Measurements from ENCODE around the gene RFX6. TPM values are rescaled to one million over a fixed set of nuclear protein-coding genes. Genes with fewer than 3 reads are reported as not detected.

RFX6 gene
- total and polyA plus RNA-seq, 2 experiments from 2014 or later: 3.7 to 6.8 TPM

- no peak overlapping the region for H2AFZ ChIP-seq
- TF ChIP-seq EZH2 (IDR thresholded peaks at IDR 0.05; ENCODE audit: borderline replicate concordance) (no peak), CTCF (IDR thresholded peaks at IDR 0.05; ENCODE audit: poor library complexity) (no peak), EZH2phosphoT487 (IDR thresholded peaks at IDR 0.05; ENCODE audit: low read depth, severe bottlenecking, unreplicated experiment) (no peak)
- no peak for DNase-seq (ENCODE audit: low spot score)
- no peaks in the 10 kb centered on the region for H3K4me1 ChIP-seq (ENCODE audit: insufficient read depth)
- no peak overlapping the region for H3K4me3 ChIP-seq
- WGBS (ENCODE audit: low lambda C conversion rate, missing lambda C conversion rate): 25% methylated on average over 3 of the region's 3 CpGs
- H3K9me2 ChIP-seq (replicated peaks; ENCODE audit: insufficient read depth): no peaks in the 10 kb centered on the region
- H3K27me3 ChIP-seq: no peaks in the 10 kb centered on the region
- H3K4me2 ChIP-seq: no peak overlapping the region
- H3K36me3 ChIP-seq (replicated peaks; ENCODE audit: insufficient read depth, low read depth): no peaks in the 10 kb centered on the region
- no peaks in the 10 kb centered on the region for H4K20me1 ChIP-seq (ENCODE audit: insufficient read depth, poor library complexity, severe bottlenecking)
- H3K27ac ChIP-seq: no peak overlapping the region
- H3K9me3 ChIP-seq (ENCODE audit: low read depth): peaks cover 4% of the 10 kb centered on the region
- H3K79me2 ChIP-seq: no peaks in the 10 kb centered on the region
These were observed 25.6 kb downstream of the RFX6 start for GRCh38 chr6:116902634-116903033.

GRCh38 chr6:116922853-116923548 lies 46.0 kb downstream of the RFX6 start:
- Histone ChIP-seq H3K4me3 (no peak overlapping the region), H3K4me2 (peak overlapping the region; percentile 35), H3K9me2 (replicated peaks; ENCODE audit: insufficient read depth) (no peaks in the 10 kb centered on the region), H3K27me3 (no peaks in the 10 kb centered on the region), H4K20me1 (ENCODE audit: insufficient read depth, poor library complexity, severe bottlenecking) (no peaks in the 10 kb centered on the region), H3K4me1 (ENCODE audit: insufficient read depth) (peaks cover 30% of the 10 kb centered on the region), H3K79me2 (no peaks in the 10 kb centered on the region), H3K36me3 (replicated peaks; ENCODE audit: insufficient read depth, low read depth) (no peaks in the 10 kb centered on the region), H3K27ac (no peak overlapping the region), H3K9me3 (ENCODE audit: low read depth) (no peaks in the 10 kb centered on the region), H2AFZ (no peak overlapping the region)
- TF ChIP-seq EZH2phosphoT487 (IDR thresholded peaks at IDR 0.05; ENCODE audit: low read depth, severe bottlenecking, unreplicated experiment) (no peak), EZH2 (IDR thresholded peaks at IDR 0.05; ENCODE audit: borderline replicate concordance) (no peak), CTCF (IDR thresholded peaks at IDR 0.05; ENCODE audit: poor library complexity) (no peak)
- DNase-seq (ENCODE audit: low spot score): no peak
- 50% methylated on average over 4 of the region's 4 CpGs for WGBS (ENCODE audit: low lambda C conversion rate, missing lambda C conversion rate)

DNA sequence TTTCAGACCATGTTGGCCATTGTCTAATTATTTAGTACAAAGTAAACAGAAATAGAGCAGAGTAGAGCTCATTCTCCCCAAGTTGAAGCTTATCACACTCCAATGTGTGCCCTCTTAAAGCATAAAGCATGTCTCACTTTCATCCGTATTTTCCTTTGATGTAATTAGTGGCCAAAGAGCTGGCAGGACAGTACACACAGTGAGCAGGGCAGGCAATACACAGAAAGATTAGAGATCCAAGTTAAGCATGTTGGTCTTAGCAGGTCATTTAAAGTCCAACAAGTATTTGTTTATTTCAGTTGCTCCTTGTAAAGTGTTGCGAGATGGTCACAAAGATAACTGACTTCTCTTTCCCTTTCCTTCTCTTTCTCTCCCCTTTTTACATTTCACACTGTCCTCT lies 47.2 kb downstream of the RFX6 start:
- DNase-seq (ENCODE audit: low spot score): no peak
- 12% methylated on average over 2 of the region's 2 CpGs for WGBS (ENCODE audit: low lambda C conversion rate, missing lambda C conversion rate)
- no peak overlapping the region for H3K4me3 ChIP-seq
- H4K20me1 ChIP-seq (ENCODE audit: insufficient read depth, poor library complexity, severe bottlenecking): no peaks in the 10 kb centered on the region
- no peak overlapping the region for H2AFZ ChIP-seq
- no peak overlapping the region for H3K27ac ChIP-seq
- H3K4me2 ChIP-seq: peak overlapping the region; percentile 19
- no peaks in the 10 kb centered on the region for H3K9me2 ChIP-seq (replicated peaks; ENCODE audit: insufficient read depth)
- peaks cover 30% of the 10 kb centered on the region for H3K4me1 ChIP-seq (ENCODE audit: insufficient read depth)
- no peaks in the 10 kb centered on the region for H3K79me2 ChIP-seq
- H3K36me3 ChIP-seq (replicated peaks; ENCODE audit: insufficient read depth, low read depth): no peaks in the 10 kb centered on the region
- H3K27me3 ChIP-seq: no peaks in the 10 kb centered on the region
- TF ChIP-seq EZH2phosphoT487 (IDR thresholded peaks at IDR 0.05; ENCODE audit: low read depth, severe bottlenecking, unreplicated experiment) (peak; percentile 65), EZH2 (IDR thresholded peaks at IDR 0.05; ENCODE audit: borderline replicate concordance) (no peak)
- no peaks in the 10 kb centered on the region for H3K9me3 ChIP-seq (ENCODE audit: low read depth)

DNA sequence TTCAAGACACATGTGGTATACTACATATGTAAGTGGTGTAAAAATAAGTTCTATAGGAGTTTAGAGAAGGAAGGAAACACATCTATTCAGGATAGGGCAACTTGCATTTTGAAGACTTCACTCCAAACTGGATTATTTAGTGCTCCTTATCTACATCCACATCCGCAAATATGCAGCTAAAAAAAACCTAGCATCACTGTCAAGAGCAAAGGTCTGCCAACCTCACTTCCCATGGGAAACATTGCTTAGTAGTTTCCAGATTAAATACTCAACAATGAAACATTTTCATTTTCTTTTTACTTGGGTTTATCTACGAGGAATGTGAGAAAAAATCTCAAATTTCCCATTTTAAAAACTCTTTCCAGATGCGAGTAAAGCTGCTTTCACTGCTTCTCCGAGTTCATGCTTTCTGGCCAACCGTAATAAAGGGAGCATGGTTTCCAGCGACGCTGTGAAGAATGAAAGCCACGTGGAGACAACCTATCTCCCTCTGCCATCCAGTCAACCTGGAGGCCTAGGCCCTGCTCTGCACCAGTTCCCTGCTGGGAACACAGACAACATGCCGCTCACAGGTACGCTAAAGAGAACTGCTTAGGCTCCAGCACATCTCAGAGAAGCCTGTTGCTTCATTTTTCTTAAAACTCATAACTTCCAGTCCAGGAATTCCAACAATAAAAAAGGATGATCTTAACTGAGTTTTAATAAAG lies 48.2 kb downstream of the RFX6 start:
- no peaks in the 10 kb centered on the region for H4K20me1 ChIP-seq (ENCODE audit: insufficient read depth, poor library complexity, severe bottlenecking)
- peaks cover 36% of the 10 kb centered on the region for H3K4me1 ChIP-seq (ENCODE audit: insufficient read depth)
- no peaks in the 10 kb centered on the region for H3K27me3 ChIP-seq
- H2AFZ ChIP-seq: no peak overlapping the region
- H3K4me3 ChIP-seq: no peak overlapping the region
- TF ChIP-seq EZH2 (IDR thresholded peaks at IDR 0.05; ENCODE audit: borderline replicate concordance) (no peak), CTCF (IDR thresholded peaks at IDR 0.05; ENCODE audit: poor library complexity) (no peak), EZH2phosphoT487 (IDR thresholded peaks at IDR 0.05; ENCODE audit: low read depth, severe bottlenecking, unreplicated experiment) (no peak)
- no peaks in the 10 kb centered on the region for H3K9me2 ChIP-seq (replicated peaks; ENCODE audit: insufficient read depth)
- H3K4me2 ChIP-seq: peak overlapping the region; percentile 43
- H3K79me2 ChIP-seq: no peaks in the 10 kb centered on the region
- H3K27ac ChIP-seq: no peak overlapping the region
- no peak for DNase-seq (ENCODE audit: low spot score)
- 54% methylated on average over 10 of the region's 10 CpGs for WGBS (ENCODE audit: low lambda C conversion rate, missing lambda C conversion rate)
- no peaks in the 10 kb centered on the region for H3K9me3 ChIP-seq (ENCODE audit: low read depth)
- H3K36me3 ChIP-seq (replicated peaks; ENCODE audit: insufficient read depth, low read depth): no peaks in the 10 kb centered on the region

All from hepatocyte (in vitro differentiated cells).